Spleen (tissue), 7 donors: ENCODE data around the gene TRPM2.

Experiments
- CTCF ChIP-seq, 11 experiments: fragments of 200-600 bp in 7 of 11; fragments of 450-650 bp in 4 of 11; sonication (generic) in 4 of 11; IDR thresholded peaks in 8 of 11; conservative IDR thresholded peaks in 3 of 11; 1 replicate in 7 of 11; 2 replicates in 4 of 11; pipeline versions ENCODE4 v1.4.0 to v1.8.0; 2016 to 2021; ENCODE audit warnings: antibody characterized with exemption in 11 of 11, inconsistent platforms in 4 of 11, mild to moderate bottlenecking in 1 of 11
- POLR2AphosphoS5 ChIP-seq, 3 donors: sonication (generic); formaldehyde crosslinking; IDR thresholded peaks; one replicate each; pipeline ENCODE4 v1.5.1; 2017; ENCODE audit warnings: antibody characterized with exemption in 3 of 3
- donor health status: DM: no; HTN: no; CAD: no; lungs with moderate emphysema.
- donor health status: DM: no; HTN: no; CAD: no.
- donor health status: DM: no; HTN: no; CAD: no.

- TF ChIP-seq CTCF (IDR thresholded peaks at IDR 0.05 in 8 of 11, conservative IDR thresholded peaks at IDR 0.05 in 3 of 11) (no peak), POLR2AphosphoS5 (IDR thresholded peaks at IDR 0.05) (peak in 1 of 3 donors; percentile 6)
These were observed 51.9 kb downstream of the TRPM2 start for GRCh38 chr21:44405091-44405947.
